HL-60/S4 treated with phorbol 12-myristate 13-acetate at 8.2 ng/mL for 4 days and 3 days (cell line): ENCODE data around the gene PCBP3.
"Not testable (repeated sequence)": the region's sequence is repeated elsewhere in the genome, so short reads cannot be mapped to it uniquely, and the experiment has no call there.

ENCODE experiments used
- in situ Hi-C: fragments of 300-500 bp; cut with MboI; formaldehyde crosslinking; loops from 2 replicates; pipeline ENCODE4 v1.15.0; 2022; ENCODE audit warnings: low sequenced_read_pairs

Gene PCBP3

DNA sequence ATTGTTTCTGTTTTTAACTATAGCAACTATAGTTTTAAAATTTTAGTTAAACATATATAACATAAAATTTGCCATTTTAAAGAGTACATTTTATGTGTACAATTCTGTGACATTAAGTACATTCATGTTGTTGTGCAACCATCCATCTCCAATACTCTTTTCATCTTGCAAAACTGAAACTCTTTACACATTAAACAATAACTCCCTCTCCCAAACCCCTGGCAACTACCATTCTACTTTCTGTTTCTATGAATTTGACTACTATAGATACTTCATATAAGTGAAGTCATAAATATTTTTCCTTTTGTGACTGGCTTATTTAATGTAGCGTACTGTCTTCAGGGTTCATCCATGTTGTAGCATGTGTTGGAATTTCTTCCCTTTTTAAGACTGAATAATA is 25.9 kb downstream of the PCBP3 start:
- in situ Hi-C loops, result no loop called here

GRCh38 chr21:45670731-45671130 is 27.2 kb downstream of the PCBP3 start:
- in situ Hi-C loops, result no loop called here

DNA sequence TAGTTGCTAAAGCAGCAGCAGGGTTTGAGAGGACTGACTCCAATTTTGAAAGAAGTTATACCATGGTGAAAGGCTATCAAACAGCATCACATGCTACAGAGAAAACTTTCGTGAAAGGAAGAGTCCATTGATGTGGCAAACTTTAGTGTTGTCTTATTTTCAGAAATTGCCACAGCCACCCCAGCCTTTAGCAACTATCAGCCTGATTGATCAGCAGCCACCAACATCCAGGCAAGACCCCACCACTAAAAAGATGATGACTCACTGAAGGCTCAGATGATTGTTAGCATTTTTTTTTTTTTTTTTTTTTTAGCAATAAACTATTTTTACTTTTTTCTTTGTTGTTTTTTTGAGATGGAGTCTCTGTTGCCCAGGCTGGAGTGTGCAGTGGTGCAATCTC is 35.3 kb downstream of the PCBP3 start:
- in situ Hi-C loops, result not testable (repeated sequence)

- in situ Hi-C loops, result no loop called here
These were observed 36.7 kb downstream of the PCBP3 start for GRCh38 chr21:45680215-45680614.

- in situ Hi-C loops, result no loop called here
These were observed 51.6 kb downstream of the PCBP3 start for GRCh38 chr21:45695086-45695485.

DNA sequence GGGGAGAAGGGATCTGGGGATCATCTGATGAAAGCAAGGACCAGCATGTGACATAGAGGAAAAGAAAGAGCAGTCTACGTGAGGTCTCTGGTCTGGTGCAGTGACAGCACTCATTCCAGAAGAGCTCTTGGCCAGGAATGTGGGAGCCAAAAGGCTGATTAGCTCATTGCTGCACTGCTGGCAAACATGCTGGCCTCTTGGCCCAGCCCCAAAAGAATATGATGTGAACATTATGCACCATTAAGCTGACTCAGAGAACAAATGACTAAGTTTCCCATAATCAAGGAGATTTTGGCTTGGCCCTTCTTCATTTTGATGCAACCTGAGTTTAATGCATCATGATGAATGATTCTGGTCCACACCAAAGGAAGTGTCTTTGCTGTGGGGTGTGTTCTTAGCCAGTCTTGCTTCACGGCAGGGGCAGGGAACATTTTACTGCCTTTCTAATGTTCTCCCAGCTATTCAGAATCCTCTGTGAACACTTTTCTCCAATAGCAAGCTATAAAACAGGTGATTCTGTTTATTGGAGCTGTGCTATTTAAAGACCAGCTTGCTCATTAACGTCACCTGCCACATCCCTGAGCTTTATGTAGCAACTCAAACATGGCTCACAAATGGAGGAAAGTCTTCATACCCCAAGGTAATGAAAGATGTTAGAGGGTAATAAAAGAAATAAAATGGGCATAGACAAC is 55.1 kb downstream of the PCBP3 start:
- in situ Hi-C loops, result no loop called here

- in situ Hi-C loops, result no loop called here
These were observed 55.9 kb downstream of the PCBP3 start for GRCh38 chr21:45699251-45699942.

DNA sequence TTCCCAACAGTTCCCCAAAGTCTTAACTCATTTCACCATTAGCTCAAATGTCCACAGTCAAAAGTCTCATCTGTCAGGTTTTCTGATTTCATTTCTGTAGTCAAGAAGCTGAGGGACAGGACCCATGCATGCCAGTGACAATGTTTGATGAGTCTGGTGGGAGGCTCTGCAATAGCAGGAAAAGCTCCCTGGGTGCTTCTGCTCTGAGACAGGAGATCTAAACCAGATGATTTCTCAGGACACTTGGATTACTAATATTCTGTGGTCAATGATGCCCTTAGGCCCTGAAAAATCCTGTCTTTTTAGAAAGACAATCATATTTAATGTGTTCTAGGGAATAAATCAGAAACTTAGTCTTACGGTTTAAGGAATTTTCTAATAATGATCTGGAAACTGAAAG is 56.4 kb downstream of the PCBP3 start:
- in situ Hi-C loops, result no loop called here

GRCh38 chr21:45700461-45700860 is 56.9 kb downstream of the PCBP3 start:
- in situ Hi-C loops, result no loop called here

DNA sequence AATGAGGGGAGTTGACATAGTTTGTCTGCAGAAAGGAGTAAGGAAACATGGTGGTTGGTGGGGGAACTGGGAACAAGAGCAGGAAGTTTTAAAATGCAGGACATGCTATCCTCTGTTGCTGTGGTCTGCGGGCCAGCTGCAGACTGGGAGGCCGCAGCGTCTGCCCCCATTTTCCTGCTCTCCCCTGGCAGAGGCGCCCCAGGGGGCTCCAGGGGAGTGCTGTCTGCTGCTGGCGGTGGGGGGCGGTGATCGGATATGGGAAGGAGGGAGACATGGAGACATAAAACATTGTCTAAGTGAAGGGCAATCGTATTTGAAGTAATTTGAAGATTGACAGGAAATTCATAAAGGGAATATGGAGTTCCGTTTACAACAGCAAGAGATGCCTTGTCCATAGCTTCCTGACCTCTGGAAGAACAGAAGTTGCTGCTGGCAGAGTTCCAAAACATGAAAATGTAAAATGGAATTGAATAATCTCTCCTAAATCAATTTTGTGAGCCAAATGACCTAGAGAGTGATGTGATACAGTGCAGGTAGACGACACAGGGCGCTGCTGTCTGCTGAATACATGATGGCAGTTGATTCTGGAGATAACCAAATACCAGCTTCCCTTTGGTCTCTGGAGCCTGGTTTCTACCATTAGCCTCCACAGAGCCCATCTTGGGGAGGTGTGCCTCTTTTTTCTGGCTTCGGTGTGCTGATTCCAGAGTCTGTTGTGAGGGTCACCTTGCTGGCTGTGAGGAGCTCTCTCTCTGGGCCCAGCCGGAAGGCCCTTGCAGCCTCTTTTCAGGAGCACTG is 61.0 kb downstream of the PCBP3 start:
- in situ Hi-C loops, result no loop called here

DNA sequence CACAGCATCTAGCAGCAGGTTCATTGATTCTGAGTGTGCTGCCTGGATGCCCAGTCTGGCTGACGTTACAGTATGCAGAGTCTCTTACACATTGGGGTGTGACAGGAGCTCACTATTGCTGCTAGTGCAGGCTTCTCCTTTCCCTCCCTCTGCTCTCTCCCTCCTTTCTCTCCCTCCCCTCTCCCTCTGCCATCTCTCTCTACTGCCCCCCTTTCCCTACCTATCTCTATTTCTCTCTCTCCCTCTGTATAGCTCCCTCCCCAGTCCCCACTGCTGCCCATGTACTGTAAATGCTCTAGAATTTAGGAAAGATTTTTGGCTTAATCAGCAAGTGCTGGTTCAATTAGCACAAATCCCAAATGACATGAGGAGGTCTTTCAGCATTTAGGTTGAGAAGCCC is 62.8 kb downstream of the PCBP3 start:
- in situ Hi-C loops, result no loop called here

- in situ Hi-C loops, result no loop called here
These were observed 65.6 kb downstream of the PCBP3 start for GRCh38 chr21:45709173-45709572.

- in situ Hi-C loops, result no loop called here
These were observed 66.3 kb downstream of the PCBP3 start for GRCh38 chr21:45709696-45710268.

GRCh38 chr21:45710306-45710705 is 66.8 kb downstream of the PCBP3 start:
- in situ Hi-C loops, result not testable (repeated sequence)

DNA sequence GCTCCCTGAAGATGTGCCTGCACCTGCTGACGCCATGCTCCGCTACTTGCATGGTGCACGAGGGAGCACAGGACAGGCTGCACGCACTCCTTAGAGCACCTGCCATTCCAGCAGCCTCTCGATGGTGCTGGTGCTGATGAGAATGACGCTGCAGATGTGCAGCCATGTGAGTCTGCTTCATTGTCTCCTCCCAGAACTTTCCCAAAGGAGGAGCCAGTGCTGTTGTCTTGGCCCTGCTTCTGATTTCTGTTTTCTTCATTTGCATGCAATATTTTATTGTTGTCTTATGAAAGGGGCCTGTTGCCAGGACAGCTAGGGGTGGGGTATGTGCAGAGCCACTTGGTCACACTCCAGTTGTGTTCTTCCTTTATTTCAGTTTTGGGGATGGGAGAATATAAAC is 70.1 kb downstream of the PCBP3 start:
- in situ Hi-C loops, result no loop called here

- in situ Hi-C loops, result no loop called here
These were observed 71.9 kb downstream of the PCBP3 start for GRCh38 chr21:45715441-45715840.

DNA sequence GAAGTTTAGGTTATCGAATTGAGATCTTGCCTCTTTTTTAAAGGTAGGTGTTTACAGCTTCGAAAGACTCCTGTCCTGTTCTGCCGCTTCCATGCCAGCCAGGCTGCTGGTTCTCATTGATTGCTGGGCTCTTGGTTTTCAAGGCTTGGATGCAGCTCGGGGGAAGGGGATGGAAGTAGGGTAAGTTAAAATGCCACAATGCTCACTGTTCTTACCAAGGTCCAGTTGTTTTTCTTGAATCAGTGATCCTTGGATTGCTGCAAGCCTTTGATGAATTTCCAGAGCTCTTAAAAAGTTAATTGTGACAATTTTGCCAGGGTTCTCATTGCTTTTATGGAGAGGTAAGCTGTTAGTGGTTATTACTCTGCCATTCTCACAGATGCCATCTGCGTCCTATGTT is 74.9 kb downstream of the PCBP3 start:
- in situ Hi-C loops, result no loop called here

GRCh38 chr21:45719177-45719802 is 75.8 kb downstream of the PCBP3 start:
- in situ Hi-C loops, result no loop called here

- in situ Hi-C loops, result not testable (repeated sequence)
These were observed 76.7 kb downstream of the PCBP3 start for GRCh38 chr21:45720204-45720603.

DNA sequence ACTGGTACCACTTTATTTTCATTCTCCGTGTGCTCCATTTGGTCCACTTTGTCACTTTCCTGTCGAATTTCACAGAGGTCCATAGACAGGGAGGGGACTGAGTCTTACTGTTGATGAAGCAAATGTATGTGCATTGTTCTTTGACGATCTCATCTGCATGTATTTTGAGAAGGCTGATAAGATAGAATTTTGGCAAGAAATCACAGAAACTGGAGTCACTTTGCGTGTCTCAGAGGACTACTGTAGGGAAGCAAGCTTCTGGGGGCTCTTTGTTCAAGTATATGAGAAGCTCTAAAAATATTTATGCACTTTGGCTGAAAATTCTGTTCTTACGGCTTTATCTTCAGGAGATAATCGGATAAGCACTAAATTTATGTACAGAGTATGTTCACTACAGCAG is 78.1 kb downstream of the PCBP3 start:
- in situ Hi-C loops, result no loop called here
